Neural cell (in vitro differentiated cells): ENCODE results near the gene RNF169. TPM values are rescaled to one million over a fixed set of nuclear protein-coding genes. Genes with fewer than 3 reads are reported as not detected.

ENCODE experiments used
- H2AFZ ChIP-seq: fragments of 200-600, 300-800 bp; sonication (generic), shearing (Covaris generic); 2 replicates; pipeline ENCODE4 v1.6.0; 2014; ENCODE audit warnings: low read depth, mild to moderate bottlenecking, antibody characterized with exemption, low read length, moderate library complexity
- H3F3A ChIP-seq: fragments of 200-600 bp; shearing (Covaris generic); 2 replicates; pipeline ENCODE4 v1.6.1; 2016; ENCODE audit warnings: mild to moderate bottlenecking, moderate library complexity, mixed read lengths, antibody characterized with exemption, low read length; ENCODE audit not compliant: insufficient read depth, poor library complexity, severe bottlenecking
- H3K27ac ChIP-seq: fragments of 200-600, 300-800 bp; sonication (generic), shearing (Covaris generic); 2 replicates; pipeline ENCODE4 v1.5.1; 2014; ENCODE audit warnings: mild to moderate bottlenecking, low read length, moderate library complexity
- H3K27me3 ChIP-seq: fragments of 300-800, 200-600 bp; sonication (generic), shearing (Covaris generic); 2 replicates; pipeline ENCODE4 v1.6.0; 2014; ENCODE audit warnings: mild to moderate bottlenecking, low read depth, low read length, moderate library complexity; ENCODE audit not compliant: insufficient read depth
- H3K36me3 ChIP-seq: fragments of 300-800, 200-600 bp; sonication (generic), shearing (Covaris generic); 2 replicates; pipeline ENCODE4 v1.5.1; 2014; ENCODE audit warnings: mild to moderate bottlenecking, antibody characterized with exemption, low read length, moderate library complexity; ENCODE audit not compliant: insufficient read depth
- H3K4me2 ChIP-seq: fragments of 300-800, 200-600 bp; sonication (generic), shearing (Covaris generic); 2 replicates; pipeline ENCODE4 v1.6.0; 2014; ENCODE audit warnings: mild to moderate bottlenecking, low read length
- H3K4me3 ChIP-seq: fragments of 300-800, 200-600 bp; sonication (generic), shearing (Covaris generic); 2 replicates; pipeline ENCODE4 v1.5.1; 2014; ENCODE audit warnings: mild to moderate bottlenecking, low read length, moderate library complexity
- H3K79me2 ChIP-seq: fragments of 200-600 bp; shearing (Covaris generic); replicated peaks from 2 replicates; pipeline ENCODE4 v1.6.0; 2014; ENCODE audit warnings: mild to moderate bottlenecking, low read length, moderate library complexity; ENCODE audit not compliant: insufficient read depth
- H3K9ac ChIP-seq: fragments of 300-800, 200-600 bp; sonication (generic), shearing (Covaris generic); 2 replicates; pipeline ENCODE4 v1.6.1; 2016; ENCODE audit warnings: mild to moderate bottlenecking, low read length, mixed read lengths
- H3K9me2 ChIP-seq: fragments of 200-600 bp; shearing (Covaris generic); 2 replicates; pipeline ENCODE4 v1.6.1; 2016; ENCODE audit warnings: mild to moderate bottlenecking, low read length, mixed read lengths; ENCODE audit not compliant: insufficient read depth
- H3K9me3 ChIP-seq: fragments of 200-600, 300-800 bp; sonication (generic), shearing (Covaris generic); 2 replicates; pipeline ENCODE4 v1.6.1; 2016; ENCODE audit warnings: mild to moderate bottlenecking, mixed run types, low read length, moderate library complexity, mixed read lengths
- H4K20me1 ChIP-seq: fragments of 200-600 bp; shearing (Covaris generic); 2 replicates; pipeline ENCODE4 v1.6.1; 2016; ENCODE audit warnings: mild to moderate bottlenecking, mixed run types; ENCODE audit not compliant: insufficient read depth
- CTCF ChIP-seq: fragments of 450-650 bp; IDR thresholded peaks from 2 replicates; pipeline ENCODE4 v1.5.1; 2014; ENCODE audit warnings: antibody characterized with exemption, mild to moderate bottlenecking, moderate library complexity; ENCODE audit not compliant: poor library complexity, severe bottlenecking
- EP300 ChIP-seq: fragments of 450-650 bp; conservative IDR thresholded peaks from 2 replicates; pipeline ENCODE4 v1.6.1; 2014; ENCODE audit warnings: antibody characterized with exemption, mild to moderate bottlenecking, moderate library complexity; ENCODE audit not compliant: poor library complexity, severe bottlenecking
- EZH2 ChIP-seq: fragments of 200-600, 300-800 bp; shearing (Covaris generic), sonication (generic); IDR thresholded peaks from 2 replicates; pipeline ENCODE4 v1.6.1; 2014; ENCODE audit warnings: antibody characterized with exemption, low read length, borderline replicate concordance, mild to moderate bottlenecking; ENCODE audit not compliant: insufficient read depth, poor library complexity, severe bottlenecking
- MXI1 ChIP-seq: fragments of 450-650 bp; conservative IDR thresholded peaks from 2 replicates; pipeline ENCODE4 v1.6.1; 2014; ENCODE audit warnings: antibody characterized with exemption, mild to moderate bottlenecking; ENCODE audit not compliant: poor library complexity, severe bottlenecking
- POLR2AphosphoS5 ChIP-seq: IDR thresholded peaks from 2 replicates; pipeline ENCODE4 v1.6.1; 2012
- SMC3 ChIP-seq: fragments of 450-650 bp; conservative IDR thresholded peaks from 2 replicates; pipeline ENCODE4 v1.6.1; 2014; ENCODE audit warnings: antibody characterized with exemption, mild to moderate bottlenecking, moderate library complexity; ENCODE audit not compliant: poor library complexity
- polyA plus RNA-seq: library from polyadenylated mRNA; depleted of rRNA; stranded (reverse); fragments of >200 nt; gene quantifications from 2 replicates; pipeline ENCODE4 v1.2.3, GENCODE V29; 2014

The RNF169 gene
- polyA plus RNA-seq, 1 donor from 2014 or later = 10.6 TPM

- H3K4me3 ChIP-seq = no peak overlapping the region
- TF ChIP-seq EP300 = no peak
- H2AFZ ChIP-seq = no peak overlapping the region
- H3K4me2 ChIP-seq = no peak overlapping the region
- H3K27ac ChIP-seq = no peak overlapping the region
- no peaks in the 10 kb centered on the region for H3K9me3 ChIP-seq
- H3K9me2 ChIP-seq = no peaks in the 10 kb centered on the region
- no peak overlapping the region for H3K9ac ChIP-seq
- no peaks in the 10 kb centered on the region for H4K20me1 ChIP-seq
- H3K36me3 ChIP-seq = no peaks in the 10 kb centered on the region
- peaks cover 13% of the 10 kb centered on the region for H3K79me2 ChIP-seq
- H3F3A ChIP-seq = no peaks in the 10 kb centered on the region
- no peaks in the 10 kb centered on the region for H3K27me3 ChIP-seq
These were observed 29.2 kb downstream of the RNF169 start for GRCh38 chr11:74777877-74778276.

DNA sequence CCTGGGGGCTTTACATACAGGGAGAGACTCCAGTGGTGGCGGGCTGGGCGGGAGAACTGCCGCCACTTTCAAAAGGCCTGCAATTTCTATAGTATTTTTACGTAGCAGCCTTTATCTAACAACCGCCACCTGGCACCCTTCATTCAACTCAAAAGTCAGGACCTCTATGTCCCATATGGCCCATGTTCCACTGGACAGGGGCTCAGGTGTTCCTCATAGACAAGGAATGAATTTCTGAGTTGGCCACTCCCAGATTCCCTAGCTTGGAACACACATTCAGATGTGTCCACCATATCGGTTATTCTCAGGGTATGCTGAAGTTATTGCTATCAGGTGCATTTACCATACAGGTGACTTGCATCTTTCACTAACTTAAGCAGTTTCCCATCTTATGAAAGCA, 29.9 kb downstream of the RNF169 start:
- TF ChIP-seq SMC3 = no peak
- TF ChIP-seq EZH2 = no peak
- TF ChIP-seq MXI1 = no peak
- TF ChIP-seq CTCF = no peak
- no peak for TF ChIP-seq POLR2AphosphoS5
- no peaks in the 10 kb centered on the region for H3K36me3 ChIP-seq
- no peaks in the 10 kb centered on the region for H3K9me2 ChIP-seq
- H3K9ac ChIP-seq = no peak overlapping the region
- H4K20me1 ChIP-seq = no peaks in the 10 kb centered on the region
- no peaks in the 10 kb centered on the region for H3K9me3 ChIP-seq
- no peak overlapping the region for H3K4me3 ChIP-seq
- H3K4me2 ChIP-seq = no peak overlapping the region
- H3K27me3 ChIP-seq = no peaks in the 10 kb centered on the region
- no peaks in the 10 kb centered on the region for H3F3A ChIP-seq
- no peak overlapping the region for H3K27ac ChIP-seq
- H2AFZ ChIP-seq = no peak overlapping the region
- H3K79me2 ChIP-seq = peaks cover 12% of the 10 kb centered on the region

DNA sequence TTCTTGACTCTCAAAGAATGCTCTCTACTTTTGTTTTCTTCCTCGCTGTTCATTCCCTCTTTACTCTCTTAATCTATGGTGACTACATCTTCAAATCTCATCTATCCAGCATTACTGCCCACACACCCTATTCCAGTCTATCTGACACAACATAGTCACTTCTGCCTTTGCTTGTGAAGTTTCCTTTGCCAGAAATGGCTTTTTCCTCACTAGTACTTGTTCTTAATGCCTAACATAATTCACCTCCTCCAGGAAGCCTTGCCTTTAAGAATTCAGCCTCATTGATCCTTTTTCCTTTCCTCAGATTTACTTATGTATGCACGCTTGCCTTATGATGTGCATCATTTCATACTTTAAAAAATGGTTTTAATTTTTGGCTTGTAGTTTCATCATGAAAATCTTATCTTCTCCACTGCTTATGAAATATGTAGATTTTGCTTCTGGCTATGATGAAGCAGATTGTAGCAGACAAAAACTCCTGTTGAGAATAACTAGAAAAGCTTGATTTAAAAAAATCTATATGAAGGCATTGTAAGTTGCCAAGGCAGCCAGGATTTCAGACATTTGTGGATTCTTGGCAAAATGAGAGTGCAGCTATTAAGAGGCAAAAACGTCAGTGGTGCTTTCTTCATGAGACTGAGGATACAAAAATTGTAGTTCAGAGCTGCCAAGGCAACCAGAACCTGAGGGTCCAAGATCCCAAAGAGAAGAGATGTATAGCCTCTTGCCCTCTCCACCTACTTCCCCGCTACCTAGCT, 31.8 kb downstream of the RNF169 start:
- TF ChIP-seq CTCF = no peak
- TF ChIP-seq MXI1 = no peak
- TF ChIP-seq POLR2AphosphoS5 = no peak
- Histone ChIP-seq H3K27ac (no peak overlapping the region), H3K9ac (no peak overlapping the region), H3K4me2 (no peak overlapping the region), H3K79me2 (peaks cover 8% of the 10 kb centered on the region), H2AFZ (no peak overlapping the region), H4K20me1 (no peaks in the 10 kb centered on the region), H3K27me3 (no peaks in the 10 kb centered on the region), H3K9me3 (no peaks in the 10 kb centered on the region), H3K9me2 (no peaks in the 10 kb centered on the region), H3F3A (no peaks in the 10 kb centered on the region), H3K4me3 (no peak overlapping the region), H3K36me3 (no peaks in the 10 kb centered on the region)
